OCI-LY3 (cell line): ENCODE data around the gene CNTNAP2.

Experiments
- EZH2phosphoT487 ChIP-seq: fragments of 200-600 bp; shearing (Covaris generic); IDR thresholded peaks from 2 replicates; pipeline ENCODE4 v1.6.1; 2018; ENCODE audit warnings: antibody characterized with exemption, mixed run types, low read depth
- TF ChIP-seq, protein P1 (sequence below): fragments of 200-600, 300-600 bp; sonication (generic); IDR thresholded peaks from 2 replicates; pipeline ENCODE4 v1.5.1; 2014; ENCODE audit warnings: antibody characterized with exemption, low read length, low read depth

DNA sequence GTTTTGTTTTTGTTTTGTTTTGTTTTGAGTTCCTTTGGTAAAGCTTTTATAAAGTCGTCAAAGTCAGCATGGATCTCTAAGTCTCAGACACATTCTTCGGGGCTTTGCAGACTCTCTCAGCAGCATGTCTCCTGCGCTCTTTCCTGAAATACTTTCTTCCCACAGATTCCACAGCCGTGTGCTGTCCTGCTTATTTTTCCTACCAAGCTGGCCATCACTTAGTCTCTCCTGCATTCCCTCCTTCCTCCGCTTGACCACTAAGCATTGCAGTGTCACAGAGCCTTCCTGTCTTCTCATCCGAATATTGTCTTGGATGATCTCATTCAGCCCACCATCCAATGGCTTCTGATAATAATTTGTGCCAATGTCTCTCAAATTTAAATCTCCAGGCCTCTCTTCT lies 2039.6 kb downstream of the CNTNAP2 start:
- TF ChIP-seq, protein P1, sequence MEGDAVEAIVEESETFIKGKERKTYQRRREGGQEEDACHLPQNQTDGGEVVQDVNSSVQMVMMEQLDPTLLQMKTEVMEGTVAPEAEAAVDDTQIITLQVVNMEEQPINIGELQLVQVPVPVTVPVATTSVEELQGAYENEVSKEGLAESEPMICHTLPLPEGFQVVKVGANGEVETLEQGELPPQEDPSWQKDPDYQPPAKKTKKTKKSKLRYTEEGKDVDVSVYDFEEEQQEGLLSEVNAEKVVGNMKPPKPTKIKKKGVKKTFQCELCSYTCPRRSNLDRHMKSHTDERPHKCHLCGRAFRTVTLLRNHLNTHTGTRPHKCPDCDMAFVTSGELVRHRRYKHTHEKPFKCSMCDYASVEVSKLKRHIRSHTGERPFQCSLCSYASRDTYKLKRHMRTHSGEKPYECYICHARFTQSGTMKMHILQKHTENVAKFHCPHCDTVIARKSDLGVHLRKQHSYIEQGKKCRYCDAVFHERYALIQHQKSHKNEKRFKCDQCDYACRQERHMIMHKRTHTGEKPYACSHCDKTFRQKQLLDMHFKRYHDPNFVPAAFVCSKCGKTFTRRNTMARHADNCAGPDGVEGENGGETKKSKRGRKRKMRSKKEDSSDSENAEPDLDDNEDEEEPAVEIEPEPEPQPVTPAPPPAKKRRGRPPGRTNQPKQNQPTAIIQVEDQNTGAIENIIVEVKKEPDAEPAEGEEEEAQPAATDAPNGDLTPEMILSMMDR, result no peak
- TF ChIP-seq EZH2phosphoT487, result no peak
